Neural progenitor cell (in vitro differentiated cells): ENCODE data around the gene TMEM100.

Source experiments
- CTCF ChIP-seq: fragments of 200-600 bp; sonication (generic); IDR thresholded peaks from 2 replicates; pipeline ENCODE4 v1.5.1; 2017; ENCODE audit warnings: antibody characterized with exemption, mild to moderate bottlenecking
- EZH2 ChIP-seq: fragments of 200-600 bp; sonication (generic); IDR thresholded peaks from 2 replicates; pipeline ENCODE4 v1.6.1; 2017; ENCODE audit warnings: antibody characterized with exemption, mild to moderate bottlenecking, moderate library complexity
- EZH2phosphoT487 ChIP-seq: fragments of 200-600 bp; sonication (generic); IDR thresholded peaks from 2 replicates; pipeline ENCODE4 v1.6.1; 2017; ENCODE audit warnings: antibody characterized with exemption

GRCh38 chr17:55677446-55677845 is 45.2 kb downstream of the TMEM100 start:
- TF ChIP-seq CTCF, result no peak
- no peak for TF ChIP-seq EZH2
- no peak for TF ChIP-seq EZH2phosphoT487
